Endothelial cell of umbilical vein (primary cell): ENCODE results near the gene CRYGN. TPM values are rescaled to one million over a fixed set of nuclear protein-coding genes. Genes with fewer than 3 reads are reported as not detected.

Experiments
- BruUV-seq: library from RNA; stranded (reverse); fragments of 400-500 nt; replicated peaks from 2 replicates; lab custom pipeline; 2021; lab: Mats Ljungman, UMichigan
- CTCF ChIA-PET: fragments of 300-600, 350-600 bp; sonication (Branson Sonifier 250); formaldehyde crosslinking; loops from one replicate; lab custom pipeline; 2021; ENCODE audit warnings: antibody characterized with exemption, inconsistent platforms; lab: Charles Lee
- POLR2A ChIA-PET: fragments of 300-600, 350-600 bp; sonication (Branson Sonifier 250); formaldehyde crosslinking; loops from one replicate; lab custom pipeline; 2021; ENCODE audit warnings: antibody characterized with exemption, inconsistent platforms; lab: Charles Lee
- DNase-seq: peaks from one replicate; pipeline ENCODE4 v3.0.0-alpha.2; 2011; ENCODE audit warnings: low read depth, low spot score
- FAIRE-seq: peaks from 2 replicates; lab custom pipeline; 2011; peaks lifted over from hg19 to GRCh38; lab: Jason Lieb, UNC
- H2AFZ ChIP-seq: 2 replicates; pipeline ENCODE4 v1.6.0; 2012; ENCODE audit warnings: low read depth, low read length, control low read depth, inconsistent platforms
- H3K27ac ChIP-seq: 2 replicates; pipeline ENCODE4 v1.5.1; 2011; ENCODE audit warnings: low read depth, mild to moderate bottlenecking, control low read depth, low read length, moderate library complexity; ENCODE audit not compliant: insufficient read depth
- H3K27me3 ChIP-seq, 2 experiments: 2 replicates each; pipeline versions ENCODE4 v1.6.0 to v1.6.1; 2011; ENCODE audit warnings: low read length in 2 of 2, mixed read lengths in 1 of 2; ENCODE audit not compliant: control insufficient read depth in 2 of 2, insufficient read depth in 2 of 2
- H3K36me3 ChIP-seq, 2 experiments: 2 replicates in 1 of 2; 3 replicates in 1 of 2; pipeline ENCODE4 v1.5.1; 2011; ENCODE audit warnings: low read length in 2 of 2, mild to moderate bottlenecking in 1 of 2, moderate library complexity in 1 of 2; ENCODE audit not compliant: control insufficient read depth in 2 of 2, insufficient read depth in 2 of 2; ENCODE audit errors: extremely low read depth in 1 of 2
- H3K4me1 ChIP-seq: 3 replicates; pipeline ENCODE4 v1.5.1; 2011; ENCODE audit warnings: mild to moderate bottlenecking, low read length; ENCODE audit not compliant: control insufficient read depth, insufficient read depth; ENCODE audit errors: extremely low read depth
- H3K4me2 ChIP-seq: 2 replicates; pipeline ENCODE4 v1.6.1; 2011; ENCODE audit warnings: low read length, control low read depth, mixed read lengths; ENCODE audit not compliant: insufficient read depth
- H3K4me3 ChIP-seq, 3 experiments: fragments of 200-600 bp in 1 of 3; sonication (generic), shearing (Covaris generic) in 1 of 3; replicated peaks in 1 of 3; 2 replicates each; pipeline ENCODE4 v1.5.1; 2011 to 2016; ENCODE audit warnings: control low read depth in 3 of 3, low read length in 3 of 3, mild to moderate bottlenecking in 2 of 3, inconsistent platforms in 1 of 3, low read depth in 1 of 3, moderate library complexity in 1 of 3; ENCODE audit not compliant: insufficient read depth in 1 of 3
- H3K79me2 ChIP-seq: 2 replicates; pipeline ENCODE4 v1.6.0; 2012; ENCODE audit warnings: low read length, inconsistent platforms; ENCODE audit not compliant: control insufficient read depth, insufficient read depth
- H3K9ac ChIP-seq: replicated peaks from 2 replicates; pipeline ENCODE3; 2011; ENCODE audit warnings: low read length, control low read depth; ENCODE audit not compliant: insufficient read depth; ENCODE audit errors: extremely low read depth
- H3K9me1 ChIP-seq: replicated peaks from 3 replicates; pipeline ENCODE4 v1.6.0; 2011; ENCODE audit warnings: mild to moderate bottlenecking, low read length; ENCODE audit not compliant: control insufficient read depth, insufficient read depth; ENCODE audit errors: extremely low read depth
- H3K9me3 ChIP-seq: replicated peaks from 2 replicates; pipeline ENCODE4 v1.5.1; 2012; ENCODE audit warnings: low read length, inconsistent platforms; ENCODE audit not compliant: control insufficient read depth, insufficient read depth
- H4K20me1 ChIP-seq: replicated peaks from 2 replicates; pipeline ENCODE3; 2011; ENCODE audit warnings: mild to moderate bottlenecking, low read length; ENCODE audit not compliant: control insufficient read depth, insufficient read depth; ENCODE audit errors: extremely low read depth
- CTCF ChIP-seq, 2 donors: IDR thresholded peaks; 1 replicate in 1 of 2; 2 replicates in 1 of 2; pipeline ENCODE4 v1.5.1; 2011; ENCODE audit warnings: low read length in 2 of 2, mild to moderate bottlenecking in 2 of 2, moderate library complexity in 2 of 2, control low read depth in 1 of 2, inconsistent platforms in 1 of 2, low read depth in 1 of 2; ENCODE audit not compliant: insufficient read depth in 1 of 2; ENCODE audit errors: extremely low read depth in 1 of 2
- EZH2 ChIP-seq: IDR thresholded peaks from 2 replicates; pipeline ENCODE4 v1.6.1; 2012; ENCODE audit warnings: borderline replicate concordance, low read depth, mild to moderate bottlenecking, moderate library complexity, low read length, inconsistent platforms; ENCODE audit not compliant: severe bottlenecking
- FOS ChIP-seq: IDR thresholded peaks from 2 replicates; pipeline ENCODE4 v1.6.1; 2011; ENCODE audit warnings: mild to moderate bottlenecking, low read length, moderate library complexity, borderline replicate concordance; ENCODE audit not compliant: insufficient read depth
- GATA2 ChIP-seq: IDR thresholded peaks from 2 replicates; pipeline ENCODE4 v1.7.0; 2011; ENCODE audit warnings: low read depth, mild to moderate bottlenecking, moderate library complexity, mixed read lengths, low read length; ENCODE audit not compliant: insufficient read length, insufficient read depth
- JUN ChIP-seq: IDR thresholded peaks from 2 replicates; pipeline ENCODE4 v1.6.1; 2011; ENCODE audit warnings: borderline replicate concordance, low read depth; ENCODE audit not compliant: insufficient read length, insufficient read depth
- MAX ChIP-seq: IDR thresholded peaks from 2 replicates; pipeline ENCODE4 v1.6.1; 2011; ENCODE audit not compliant: insufficient read depth, insufficient read length
- MYC ChIP-seq: IDR thresholded peaks from one replicate; pipeline ENCODE4 v1.6.1; 2011; ENCODE audit warnings: mild to moderate bottlenecking, low read depth, low read length
- POLR2A ChIP-seq: IDR thresholded peaks from 2 replicates; pipeline ENCODE4 v1.6.1; 2012; ENCODE audit warnings: low read depth, mild to moderate bottlenecking, control low read depth, low read length
- POLR2AphosphoS5 ChIP-seq: IDR thresholded peaks from 2 replicates; pipeline ENCODE4 v1.6.1; 2012; ENCODE audit warnings: low read depth, mild to moderate bottlenecking, control low read depth, low read length, moderate library complexity; ENCODE audit not compliant: insufficient read depth
- dilution Hi-C: fragments of 300-500 bp; cut with MboI; formaldehyde crosslinking; loops from one replicate; pipeline ENCODE4 v1.15.0; 2019; ENCODE audit warnings: low sequenced_read_pairs; ENCODE audit not compliant: extremely low pct_ligation_motif_present
- intact Hi-C: fragments of 100-400 bp; cut with micrococcal nuclease; formaldehyde crosslinking; loops from one replicate; pipeline ENCODE4 v1.10.0; 2022
- polyA plus RNA-seq, 4 experiments: library from polyadenylated mRNA; depleted of rRNA in 3 of 4; stranded (reverse) in 3 of 4; unstranded in 1 of 4; fragments of >200 nt; gene quantifications; 2 replicates each; pipeline versions ENCODE4 v1.2.1 to v1.2.3, GENCODE V29; 2011 to 2012; ENCODE audit warnings: missing spikeins in 1 of 4
- total RNA-seq: library from RNA; stranded (reverse); gene quantifications from 2 replicates; pipeline ENCODE4 v1.2.3, GENCODE V29; 2021

The CRYGN gene
- total and polyA plus RNA-seq, 2 donors (not counting 3 experiments of a cell fraction or from before 2014, with no cell fraction given), result not detected

- H3K4me2 ChIP-seq, result no peak overlapping the region
- peaks cover 4 to 15% of the 10 kb centered on the region in 2 experiments for H3K36me3 ChIP-seq
- no peak for FAIRE-seq
- TF ChIP-seq EZH2, result no peak
- TF ChIP-seq CTCF (IDR thresholded peaks at IDR 0.05; ENCODE audit: extremely low read depth in 1 of 2, insufficient read depth in 1 of 2, low read depth in 1 of 2, low read length in 2 of 2), result no peak
- TF ChIP-seq MYC, result no peak
- TF ChIP-seq GATA2, result no peak
- TF ChIP-seq JUN, result no peak
- TF ChIP-seq POLR2AphosphoS5, result no peak
- TF ChIP-seq FOS, result no peak
- TF ChIP-seq POLR2A, result no peak
- no peak for TF ChIP-seq MAX
- H3K27me3 ChIP-seq, result no peaks in the 10 kb centered on the region
- H3K4me1 ChIP-seq, result peaks cover 21% of the 10 kb centered on the region
- BruUV-seq, result no TSS peak
- ChIA-PET CTCF (no interaction called here), POLR2A (no interaction called here)
- H3K79me2 ChIP-seq, result peaks cover 70% of the 10 kb centered on the region
- intact Hi-C loops (no loop called here), dilution Hi-C loops (no loop called here)
- H3K27ac ChIP-seq, result no peak overlapping the region
- DNase-seq, result no peak
- H3K9ac ChIP-seq, result no peak overlapping the region
- no peak overlapping the region for H2AFZ ChIP-seq
- no peaks in the 10 kb centered on the region for H3K9me3 ChIP-seq
- no peaks in the 10 kb centered on the region for H3K9me1 ChIP-seq
- H3K4me3 ChIP-seq, result no peak overlapping the region
- peaks cover 26% of the 10 kb centered on the region for H4K20me1 ChIP-seq
Observed at GRCh38 chr7:151488096-151488495, 48.2 kb upstream of the CRYGN start.
